Ishikawa (cell line): ENCODE measurements around the gene CLIC3.

Experiments
- CEBPB ChIP-seq: IDR thresholded peaks from 2 replicates; pipeline ENCODE4 v1.6.1; 2012
- CREB1 ChIP-seq: IDR thresholded peaks from 2 replicates; pipeline ENCODE4 v1.6.1; 2012; ENCODE audit warnings: low read depth
- EGR1 ChIP-seq: IDR thresholded peaks from 2 replicates; pipeline ENCODE4 v1.6.1; 2012
- EP300 ChIP-seq: IDR thresholded peaks from 2 replicates; pipeline ENCODE4 v1.6.1; 2012; ENCODE audit warnings: borderline replicate concordance
- FOXM1 ChIP-seq: IDR thresholded peaks from 2 replicates; pipeline ENCODE4 v1.6.1; 2012; ENCODE audit warnings: low read depth, borderline replicate concordance
- MAX ChIP-seq: IDR thresholded peaks from 2 replicates; pipeline ENCODE4 v1.6.1; 2012
- NFIC ChIP-seq: IDR thresholded peaks from 2 replicates; pipeline ENCODE4 v1.6.1; 2012
- RAD21 ChIP-seq: IDR thresholded peaks from 2 replicates; pipeline ENCODE4 v1.6.1; 2012; ENCODE audit warnings: low read depth
- REST ChIP-seq: IDR thresholded peaks from 2 replicates; pipeline ENCODE4 v1.6.1; 2012; ENCODE audit warnings: low read depth, mild to moderate bottlenecking
- TAF1 ChIP-seq: IDR thresholded peaks from 2 replicates; pipeline ENCODE4 v1.6.1; 2012; ENCODE audit warnings: low read depth, mild to moderate bottlenecking
- TCF12 ChIP-seq: IDR thresholded peaks from 2 replicates; pipeline ENCODE4 v1.6.1; 2012; ENCODE audit warnings: low read depth
- TEAD4 ChIP-seq: IDR thresholded peaks from 2 replicates; pipeline ENCODE4 v1.6.1; 2012
- USF1 ChIP-seq: IDR thresholded peaks from 2 replicates; pipeline ENCODE4 v1.6.1; 2012
- YY1 ChIP-seq: IDR thresholded peaks from 2 replicates; pipeline ENCODE4 v1.6.1; 2012; ENCODE audit warnings: low read depth
- ZBTB7A ChIP-seq: IDR thresholded peaks from 2 replicates; pipeline ENCODE4 v1.6.1; 2012; ENCODE audit warnings: low read depth

The CLIC3 gene

GRCh38 chr9:136972335-136972734 lies 24.0 kb downstream of the CLIC3 start:
- TF ChIP-seq CEBPB (no peak), ZBTB7A (no peak), YY1 (no peak), EP300 (no peak), NFIC (no peak), EGR1 (no peak), TEAD4 (no peak), REST (no peak), TCF12 (no peak), RAD21 (no peak), CREB1 (no peak)

DNA sequence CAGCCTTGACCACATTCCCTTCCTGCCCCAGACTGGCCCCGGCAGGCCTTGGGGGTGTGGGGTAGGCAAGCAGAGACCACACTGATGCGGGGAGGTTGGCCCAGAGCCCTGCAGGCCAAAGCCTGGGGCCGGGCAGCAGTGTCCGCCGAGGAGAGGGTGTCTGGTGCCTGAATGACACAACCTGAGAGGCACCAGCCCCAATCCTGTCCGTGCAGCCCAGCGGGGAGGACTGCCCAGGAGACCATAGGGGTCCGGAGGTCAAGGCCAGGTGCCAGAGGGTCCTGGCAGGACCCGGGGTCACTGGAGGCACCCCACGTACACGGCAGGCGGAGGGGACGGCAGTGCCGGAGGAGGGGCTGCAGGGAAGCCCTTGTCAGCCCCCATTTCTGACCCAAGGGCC lies 24.6 kb downstream of the CLIC3 start:
- TF ChIP-seq TEAD4 (no peak), YY1 (no peak), ZBTB7A (no peak), CEBPB (no peak), FOXM1 (no peak), TAF1 (no peak), EGR1 (no peak), CREB1 (no peak)

GRCh38 chr9:136970361-136970760 lies 26.0 kb downstream of the CLIC3 start:
- TF ChIP-seq MAX (no peak), TAF1 (no peak), ZBTB7A (no peak), TEAD4 (no peak), TCF12 (no peak), YY1 (no peak), CEBPB (no peak), EP300 (no peak), NFIC (no peak), USF1 (no peak)

- TF ChIP-seq TEAD4: no peak
- no peak for TF ChIP-seq FOXM1
- no peak for TF ChIP-seq NFIC
- TF ChIP-seq YY1: no peak
- TF ChIP-seq REST: no peak
- TF ChIP-seq USF1: no peak
- TF ChIP-seq TCF12: no peak
- no peak for TF ChIP-seq CREB1
Measured at GRCh38 chr9:136969774-136970173, 26.6 kb downstream of the CLIC3 start.

- no peak for TF ChIP-seq REST
- TF ChIP-seq RAD21: no peak
- no peak for TF ChIP-seq CREB1
- no peak for TF ChIP-seq MAX
- no peak for TF ChIP-seq TAF1
- TF ChIP-seq YY1: no peak
- TF ChIP-seq TCF12: no peak
- TF ChIP-seq ZBTB7A: no peak
- no peak for TF ChIP-seq NFIC
- no peak for TF ChIP-seq TEAD4
- no peak for TF ChIP-seq USF1
- no peak for TF ChIP-seq EGR1
- no peak for TF ChIP-seq FOXM1
Measured at GRCh38 chr9:136969150-136969549, 27.2 kb downstream of the CLIC3 start.
